BJ (cell line): ENCODE measurements around the gene RNF133. TPM values are rescaled to one million over a fixed set of nuclear protein-coding genes. Genes with fewer than 3 reads are reported as not detected.

Experiments used
- CTCF ChIA-PET: fragments of 350-600 bp; formaldehyde crosslinking; extraction: SDS; loops from one replicate; lab custom pipeline; 2021; ENCODE audit warnings: antibody characterized with exemption, inconsistent platforms; lab: Yijun Ruan, JAX
- POLR2A ChIA-PET: fragments of 300-600 bp; sonication (Branson Sonifier 250); formaldehyde crosslinking; extraction: SDS; loops from one replicate; lab custom pipeline; 2021; ENCODE audit warnings: antibody characterized with exemption; lab: Charles Lee
- DNase-seq: peaks from one replicate; pipeline ENCODE4 v3.0.0-alpha.2; 2011; ENCODE audit warnings: low read depth
- H3K27me3 ChIP-seq: 2 replicates; pipeline ENCODE4 v1.6.0; 2011; ENCODE audit warnings: low read length; ENCODE audit not compliant: control insufficient read depth, insufficient read depth
- H3K36me3 ChIP-seq: 2 replicates; pipeline ENCODE4 v1.5.1; 2011; ENCODE audit warnings: low read length; ENCODE audit not compliant: control insufficient read depth, insufficient read depth
- H3K4me3 ChIP-seq: 2 replicates; pipeline ENCODE4 v1.5.1; 2011; ENCODE audit warnings: low read depth, mild to moderate bottlenecking, control low read depth, low read length
- polyA plus RNA-seq: library from polyadenylated mRNA; depleted of rRNA; stranded (reverse); fragments of >200 nt; gene quantifications from 2 replicates; pipeline ENCODE4 v1.2.3, GENCODE V29; 2011
- TF ChIP-seq, protein P1 (sequence below): IDR thresholded peaks from 2 replicates; pipeline ENCODE4 v1.5.1; 2011; ENCODE audit warnings: low read depth, mild to moderate bottlenecking, control low read depth, inconsistent platforms, low read length, moderate library complexity; ENCODE audit not compliant: insufficient read depth

Gene RNF133
- polyA plus RNA-seq, 1 experiment = not detected

DNA sequence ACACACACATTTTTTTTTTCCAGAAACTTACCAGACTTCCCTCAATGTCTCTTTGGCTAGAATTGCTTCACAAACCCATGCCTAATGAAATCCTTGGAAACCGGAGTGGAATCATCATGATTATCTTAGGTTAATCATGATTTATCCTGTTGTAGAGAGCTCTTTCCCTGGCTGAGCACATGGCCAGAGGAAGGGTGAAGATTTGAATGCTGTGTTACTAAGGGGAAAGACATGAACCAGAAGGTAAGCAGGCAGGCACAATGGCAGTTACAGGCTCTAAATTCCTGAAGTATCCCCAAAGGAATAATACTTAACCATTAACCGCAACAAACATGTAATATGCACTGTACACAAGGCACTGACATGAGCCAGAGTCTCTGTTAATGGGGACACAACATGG lies 7.9 kb upstream of the RNF133 start:
- TF ChIP-seq, protein P1, sequence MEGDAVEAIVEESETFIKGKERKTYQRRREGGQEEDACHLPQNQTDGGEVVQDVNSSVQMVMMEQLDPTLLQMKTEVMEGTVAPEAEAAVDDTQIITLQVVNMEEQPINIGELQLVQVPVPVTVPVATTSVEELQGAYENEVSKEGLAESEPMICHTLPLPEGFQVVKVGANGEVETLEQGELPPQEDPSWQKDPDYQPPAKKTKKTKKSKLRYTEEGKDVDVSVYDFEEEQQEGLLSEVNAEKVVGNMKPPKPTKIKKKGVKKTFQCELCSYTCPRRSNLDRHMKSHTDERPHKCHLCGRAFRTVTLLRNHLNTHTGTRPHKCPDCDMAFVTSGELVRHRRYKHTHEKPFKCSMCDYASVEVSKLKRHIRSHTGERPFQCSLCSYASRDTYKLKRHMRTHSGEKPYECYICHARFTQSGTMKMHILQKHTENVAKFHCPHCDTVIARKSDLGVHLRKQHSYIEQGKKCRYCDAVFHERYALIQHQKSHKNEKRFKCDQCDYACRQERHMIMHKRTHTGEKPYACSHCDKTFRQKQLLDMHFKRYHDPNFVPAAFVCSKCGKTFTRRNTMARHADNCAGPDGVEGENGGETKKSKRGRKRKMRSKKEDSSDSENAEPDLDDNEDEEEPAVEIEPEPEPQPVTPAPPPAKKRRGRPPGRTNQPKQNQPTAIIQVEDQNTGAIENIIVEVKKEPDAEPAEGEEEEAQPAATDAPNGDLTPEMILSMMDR = no peak
- H3K4me3 ChIP-seq = no peak overlapping the region
- ChIA-PET POLR2A (no interaction called here), CTCF (no interaction called here)
- H3K36me3 ChIP-seq = no peaks in the 10 kb centered on the region
- H3K27me3 ChIP-seq = no peaks in the 10 kb centered on the region
- DNase-seq = no peak

DNA sequence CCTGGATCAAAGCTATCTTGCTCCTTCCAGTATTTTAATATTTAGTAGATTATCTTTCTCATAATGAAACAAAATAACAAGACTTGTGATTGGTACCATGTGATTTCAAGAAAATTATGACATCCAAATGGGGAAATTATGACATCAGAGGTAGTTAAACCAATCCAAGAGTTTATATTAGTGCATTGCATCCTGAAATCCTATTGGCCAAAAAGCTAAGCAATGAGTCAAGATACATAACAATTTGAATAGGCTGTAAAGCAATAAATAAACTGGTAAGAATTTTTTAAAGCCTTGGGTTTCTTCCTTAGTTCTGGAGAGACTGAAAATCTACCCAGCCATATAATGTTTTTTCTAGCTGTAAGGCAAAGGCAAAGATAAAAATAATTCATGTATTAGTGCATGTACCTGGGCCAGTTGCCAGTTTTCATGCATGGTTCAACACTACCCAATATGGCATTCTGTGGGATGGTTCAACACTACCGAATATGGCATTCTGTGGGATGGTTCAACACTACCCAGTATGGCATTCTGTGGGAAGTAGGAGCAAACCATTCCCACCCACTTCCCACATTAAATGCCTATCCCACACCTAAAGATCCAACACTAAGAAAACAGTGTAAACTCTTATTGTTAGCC lies 4.1 kb upstream of the RNF133 start, which contains the start of gene RNF148:
RNF148 (minus strand) TSS at position 51 of the 639 bp plus-strand sequence. CDS start 172 bp downstream, outside the sequence.
- Histone ChIP-seq H3K4me3 (no peak within 1 kb of the TSS), H3K36me3 (no peaks in the 10 kb centered on the region), H3K27me3 (no peaks in the 10 kb centered on the region)
- no peak for DNase-seq
- ChIA-PET CTCF (no interaction called here), POLR2A (no interaction called here)
- TF ChIP-seq, protein P1 = no peak

DNA sequence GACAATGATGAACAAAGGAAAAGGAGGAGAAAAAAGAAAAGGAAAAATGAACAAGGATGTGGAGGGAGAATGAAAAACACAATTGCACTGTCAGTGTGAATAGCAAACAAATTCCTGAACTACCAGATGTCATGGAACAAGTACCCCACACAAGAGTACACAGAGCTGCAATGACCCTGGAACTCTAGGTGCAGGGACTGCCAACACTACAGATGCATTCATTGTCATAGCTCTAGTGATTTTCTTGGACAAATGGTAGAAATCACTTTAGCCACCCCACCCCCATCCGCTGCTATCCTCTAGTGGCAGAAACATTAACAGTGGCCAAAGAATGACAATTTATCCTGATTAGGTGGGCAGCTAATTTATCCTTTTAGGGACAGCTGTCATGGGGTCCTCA lies 3.1 kb downstream of the RNF133 start:
- DNase-seq = no peak
- CTCF ChIA-PET = no interaction called here
- Histone ChIP-seq H3K4me3 (no peak overlapping the region), H3K36me3 (no peaks in the 10 kb centered on the region), H3K27me3 (no peaks in the 10 kb centered on the region)
- POLR2A ChIA-PET = no interaction called here
- TF ChIP-seq, protein P1 = no peak

DNA sequence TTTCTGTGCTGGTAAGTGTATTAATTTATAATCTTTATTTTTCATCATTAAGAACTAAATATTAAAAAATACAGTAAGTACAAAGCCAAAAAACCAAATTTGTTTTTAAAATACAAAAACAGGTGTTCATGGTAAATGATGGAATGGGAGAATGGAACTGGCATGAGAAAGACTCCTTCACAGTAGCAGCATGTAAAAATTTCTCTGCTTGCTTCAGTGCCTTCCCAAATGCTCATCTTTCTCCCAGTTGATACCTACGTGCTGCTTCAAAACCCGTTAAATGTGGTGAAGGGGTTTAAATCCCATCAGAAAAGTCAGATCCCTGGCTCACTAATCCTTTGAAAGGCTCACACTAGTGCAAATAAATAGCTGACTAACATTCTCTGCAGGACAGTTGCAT lies 4.2 kb downstream of the RNF133 start:
- Histone ChIP-seq H3K4me3 (no peak overlapping the region), H3K36me3 (no peaks in the 10 kb centered on the region), H3K27me3 (no peaks in the 10 kb centered on the region)
- ChIA-PET CTCF (no interaction called here), POLR2A (no interaction called here)
- no peak for DNase-seq
- TF ChIP-seq, protein P1 = no peak

DNA sequence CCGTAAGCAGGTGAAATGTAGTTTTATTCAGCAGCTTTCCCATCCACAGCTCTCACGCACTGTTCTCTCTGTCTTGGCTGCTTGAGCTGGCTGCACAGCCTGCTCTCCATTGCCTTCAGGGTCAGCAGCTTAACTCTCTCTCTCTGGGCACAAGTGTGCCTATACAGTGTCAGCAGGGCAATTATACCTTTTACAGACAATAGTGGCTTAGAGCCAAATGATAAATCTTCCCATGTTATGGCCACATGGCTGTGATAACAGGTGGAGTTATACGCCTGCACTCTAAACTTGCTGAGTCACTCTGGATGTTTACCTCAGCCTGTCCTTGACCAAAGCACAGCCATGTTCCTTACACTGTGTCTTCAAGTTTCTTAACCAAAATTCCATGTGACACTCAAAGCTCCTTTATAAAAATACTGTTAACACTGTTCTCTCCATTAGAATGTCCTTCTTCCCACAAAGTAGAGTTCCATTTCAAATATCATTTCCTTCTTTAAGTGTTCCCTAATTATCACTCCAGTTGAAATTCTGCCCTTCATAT lies 6.1 kb downstream of the RNF133 start:
- TF ChIP-seq, protein P1 = no peak
- CTCF ChIA-PET = no interaction called here
- POLR2A ChIA-PET = no interaction called here

More for the DNA sequence above, 6.1 kb downstream of the RNF133 start:
- H3K36me3 ChIP-seq = no peaks in the 10 kb centered on the region
- H3K27me3 ChIP-seq = no peaks in the 10 kb centered on the region
- H3K4me3 ChIP-seq = no peak overlapping the region
- DNase-seq = no peak
